Left cardiac atrium (tissue), 4 donors: ENCODE results near the gene LEMD1. TPM values are rescaled to one million over a fixed set of nuclear protein-coding genes. Genes with fewer than 3 reads are reported as not detected.
A peak's percentile ranks its signal among the peaks of the same experiment; 100 is the strongest.

Experiments used
- ATAC-seq, 2 donors: fragments of 200-7000 bp; cut with Tn5 transposase; one replicate each; pipeline ENCODE4 v1.9.1; 2020; ENCODE audit warnings: mild to moderate bottlenecking in 2 of 2, moderate library complexity in 2 of 2
- DNase-seq: peaks from one replicate; pipeline ENCODE4 v3.0.0-alpha.2; 2020
- intact Hi-C, 2 donors: fragments of 100-400 bp; cut with DNase I; formaldehyde crosslinking; loops; one replicate each; pipeline versions ENCODE4 v1.14.1 to v1.15.1; 2022 to 2023
- total RNA-seq, 2 donors: library from RNA; stranded (reverse); fragmentation: NEBNext Ultra II Directional; extraction: Animal tissue kit (Norgen Biotek cat#: 25700); gene quantifications; one replicate each; pipeline ENCODE4 v1.2.1, GENCODE V29; 2021
- donor health status: DM: no; HTN: yes; CAD: no.
- donor health status: DM: no; HTN: yes; CAD: no; lungs with severe emphysema.
- donor health status: DM: yes; HTN: yes; CAD: no.
- donor health status: Dilated cardiomyopathy.

The LEMD1 gene
- total RNA-seq, 2 donors from 2014 or later: not detected

- ATAC-seq (peak in 1 of 2 donors; percentile 30), DNase-seq (no peak)
- intact Hi-C loops: no loop called here
Measured at GRCh38 chr1:205448540-205449253, 26.8 kb upstream of the LEMD1 start.

GRCh38 chr1:205447457-205448341 is 25.8 kb upstream of the LEMD1 start:
- intact Hi-C loops: no loop called here
- ATAC-seq: no peak
- DNase-seq: no peak

- intact Hi-C loops: no loop called here
- ATAC-seq (no peak), DNase-seq (no peak)
Measured at GRCh38 chr1:205446828-205447227, 25.0 kb upstream of the LEMD1 start.

- ATAC-seq: no peak
- intact Hi-C loops: no loop called here
- DNase-seq: no peak
Measured at GRCh38 chr1:205445646-205445935, 23.7 kb upstream of the LEMD1 start.

- intact Hi-C loops: no loop called here
- DNase-seq: peak; percentile 59
- peak; percentile 76 to 85 for ATAC-seq
Measured at GRCh38 chr1:205444931-205445645, 23.2 kb upstream of the LEMD1 start.

GRCh38 chr1:205444300-205444930 is 22.6 kb upstream of the LEMD1 start:
- DNase-seq (no peak), ATAC-seq (no peak)
- intact Hi-C loops: no loop called here

- no peak for DNase-seq
- intact Hi-C loops: no loop called here
- no peak for ATAC-seq
Measured at GRCh38 chr1:205443585-205444299, 21.9 kb upstream of the LEMD1 start.

DNA sequence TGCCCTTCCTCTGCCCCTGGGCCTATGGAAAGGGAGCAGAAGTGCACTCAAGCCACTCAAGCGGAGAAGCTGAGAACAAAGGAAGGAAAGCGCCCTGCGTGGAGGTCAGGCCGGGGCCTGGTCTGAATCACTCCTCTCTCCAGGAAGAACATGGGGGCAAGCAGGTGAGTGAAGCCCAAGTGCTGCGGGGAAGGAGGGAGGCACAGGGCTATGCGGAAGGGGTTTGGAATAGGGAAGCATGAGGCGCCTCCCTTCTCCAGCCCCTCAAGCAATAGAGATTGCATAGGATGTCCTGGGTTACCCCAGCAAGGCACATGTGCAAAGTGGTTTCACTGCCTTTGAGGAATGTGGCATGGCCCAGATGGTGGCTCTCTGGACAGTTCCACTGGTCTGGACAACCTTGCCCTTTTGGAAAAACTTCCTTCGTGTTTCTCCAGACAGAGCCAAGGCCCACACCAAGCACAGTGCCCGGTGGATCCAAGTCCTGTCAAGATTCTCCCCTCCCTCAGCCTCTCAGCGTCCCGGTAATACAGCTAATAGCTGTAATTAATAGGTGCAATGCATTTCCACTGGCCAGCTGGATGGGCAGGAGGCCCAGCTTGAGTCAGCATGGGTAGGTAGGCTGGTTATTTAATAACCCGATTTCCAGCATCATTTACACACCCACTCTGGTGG is 20.3 kb upstream of the LEMD1 start:
- no peak for ATAC-seq
- DNase-seq: no peak
- intact Hi-C loops: no loop called here

DNA sequence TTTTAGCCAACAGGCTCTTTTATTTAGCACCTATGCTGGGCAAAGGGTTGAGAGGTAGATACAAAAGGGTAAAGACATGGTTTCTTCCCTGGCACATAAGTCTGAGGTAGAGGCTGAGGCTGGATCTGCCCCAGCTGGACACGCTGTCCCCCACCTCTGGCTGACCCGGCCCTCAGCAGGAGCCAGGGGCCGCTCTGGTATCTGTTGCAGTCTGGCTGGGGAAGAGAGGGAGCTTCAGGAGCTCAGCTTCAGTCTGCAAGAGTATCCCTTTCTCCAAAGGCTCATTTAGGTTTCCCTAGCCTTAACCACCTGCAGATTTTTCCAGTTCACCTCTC is 19.8 kb upstream of the LEMD1 start:
- intact Hi-C loops: no loop called here
- ATAC-seq (no peak), DNase-seq (no peak)

DNA sequence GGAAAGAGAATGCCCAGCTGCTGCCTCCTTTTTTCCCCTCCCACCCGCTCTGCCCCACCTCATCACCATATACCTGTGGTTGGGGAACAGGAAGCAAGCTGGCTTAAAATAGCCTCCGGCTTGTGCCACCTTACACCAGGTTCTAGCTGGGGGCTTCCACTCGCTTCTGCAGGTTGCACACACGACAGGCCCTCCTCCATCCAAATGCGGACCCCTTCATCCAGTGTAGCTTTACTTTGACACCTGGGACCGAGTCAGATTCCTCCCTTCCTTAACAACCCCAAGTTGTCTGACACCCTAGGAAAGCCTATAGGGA is 19.4 kb upstream of the LEMD1 start:
- no peak for ATAC-seq
- DNase-seq: no peak
- intact Hi-C loops: no loop called here

DNA sequence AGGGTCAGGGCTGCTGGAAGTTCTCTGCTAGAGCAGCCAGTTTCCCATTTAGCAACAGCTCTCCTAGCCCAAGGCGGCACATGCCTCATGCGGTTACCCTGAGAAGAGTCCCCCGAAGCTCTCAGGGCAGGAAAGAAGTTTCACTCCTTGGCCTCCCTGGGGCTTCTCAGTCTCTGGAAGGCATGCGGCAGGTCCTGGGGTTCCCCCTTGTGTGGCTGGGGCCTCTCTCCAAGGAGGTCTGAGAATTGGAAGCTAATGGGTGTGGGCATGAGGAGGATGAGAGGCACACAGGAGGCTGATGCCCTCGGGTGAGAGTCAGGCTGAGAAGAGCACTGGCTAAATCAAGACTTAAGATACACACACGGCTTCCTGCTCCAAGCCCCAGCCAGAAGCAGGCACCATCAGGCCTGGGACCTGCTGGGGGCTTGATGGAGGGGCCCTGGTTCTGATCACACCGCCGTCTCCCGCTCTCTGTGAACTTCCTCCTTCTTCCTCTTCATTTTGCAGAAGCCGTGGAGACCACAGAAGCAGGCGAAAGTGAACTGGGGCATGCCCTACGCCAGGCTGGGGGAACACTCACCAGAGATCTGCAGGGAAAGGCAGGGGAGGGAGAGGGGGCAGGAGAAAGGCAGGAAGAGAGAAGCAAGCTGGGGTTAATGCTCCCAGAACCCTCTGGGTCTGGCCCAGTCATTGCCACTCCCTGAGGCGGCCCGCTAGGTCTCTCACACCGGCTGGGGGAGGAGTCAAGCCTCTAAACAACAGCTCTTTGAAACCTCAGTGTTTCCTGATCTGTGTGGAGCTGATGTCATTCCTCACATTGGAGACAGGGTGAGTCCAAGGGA is 18.8 kb upstream of the LEMD1 start:
- peak; percentile 57 for DNase-seq
- ATAC-seq: peak; percentile 34 to 80

GRCh38 chr1:205440121-205440475 is 18.2 kb upstream of the LEMD1 start:
- intact Hi-C loops: no loop called here
- no peak for ATAC-seq
- DNase-seq: no peak

More for the DNA sequence above, 18.8 kb upstream of the LEMD1 start:
- intact Hi-C loops: no loop called here

GRCh38 chr1:205438213-205439158 is 16.6 kb upstream of the LEMD1 start:
- intact Hi-C loops: no loop called here
- peak; percentile 87 for DNase-seq
- ATAC-seq: peak; percentile 78 to 86

- DNase-seq: no peak
- no peak for ATAC-seq
- intact Hi-C loops: no loop called here
Measured at GRCh38 chr1:205437570-205437969, 15.7 kb upstream of the LEMD1 start.

GRCh38 chr1:205436776-205437410 is 15.0 kb upstream of the LEMD1 start:
- intact Hi-C loops: no loop called here
- ATAC-seq (no peak), DNase-seq (no peak)
